Stimulated activated CD8-positive, alpha-beta memory T cell treated with anti-CD3 and anti-CD28 coated beads, Interleukin-12 subunit alpha, Interleukin-12 subunit beta, amount 100 ng/mL, for 24 hours (primary cell): ENCODE data around the gene ZNF507.

Experiments used
- DNase-seq: peaks from one replicate; pipeline ENCODE4 v3.0.0-alpha.2; 2020; ENCODE audit errors: extremely low read depth

The ZNF507 gene

GRCh38 chr19:32345261-32346207 is at the start of gene ZNF507:
ZNF507 (plus strand) TSS chr19:32345610; CDS start chr19:32352831, 7,221 bp downstream.
- peak; percentile 72 for DNase-seq

GRCh38 chr19:32296694-32297093 is 48.7 kb upstream of the ZNF507 start:
- DNase-seq = no peak

GRCh38 chr19:32302778-32303177 is 42.6 kb upstream of the ZNF507 start:
- no peak for DNase-seq

- no peak for DNase-seq
Measured at GRCh38 chr19:32303193-32303592, 42.2 kb upstream of the ZNF507 start.

- DNase-seq = no peak
Measured at GRCh38 chr19:32307591-32307990, 37.8 kb upstream of the ZNF507 start.

GRCh38 chr19:32308431-32309077 is 36.9 kb upstream of the ZNF507 start:
- no peak for DNase-seq

- DNase-seq = no peak
Measured at GRCh38 chr19:32309711-32310390, 35.6 kb upstream of the ZNF507 start.

- DNase-seq = no peak
Measured at GRCh38 chr19:32311371-32311770, 34.0 kb upstream of the ZNF507 start.

GRCh38 chr19:32313569-32314265 is 31.7 kb upstream of the ZNF507 start:
- no peak for DNase-seq

- DNase-seq = no peak
Measured at GRCh38 chr19:32316034-32316433, 29.4 kb upstream of the ZNF507 start.

- DNase-seq = no peak
Measured at GRCh38 chr19:32317086-32317485, 28.3 kb upstream of the ZNF507 start.

GRCh38 chr19:32318884-32319520 is 26.4 kb upstream of the ZNF507 start:
- no peak for DNase-seq

- DNase-seq = no peak
Measured at GRCh38 chr19:32322541-32322940, 22.9 kb upstream of the ZNF507 start.

GRCh38 chr19:32324631-32325285 is 20.7 kb upstream of the ZNF507 start:
- DNase-seq = no peak

- DNase-seq = no peak
Measured at GRCh38 chr19:32330213-32330857, 15.1 kb upstream of the ZNF507 start.

GRCh38 chr19:32333227-32333626 is 12.2 kb upstream of the ZNF507 start:
- DNase-seq = no peak

- DNase-seq = no peak
Measured at GRCh38 chr19:32336259-32337083, 8.9 kb upstream of the ZNF507 start.

- no peak for DNase-seq
Measured at GRCh38 chr19:32337084-32337808, 8.2 kb upstream of the ZNF507 start.

- DNase-seq = no peak
Measured at GRCh38 chr19:32339423-32339822, 6.0 kb upstream of the ZNF507 start.
